ENCODE data around the gene TYMS. TPM values are rescaled to one million over a fixed set of nuclear protein-coding genes. Genes with fewer than 3 reads are reported as not detected.

The TYMS gene
- total RNA-seq, 3 donors from 2014 or later = 7.2 to 42.1 (median 16.3) TPM

DNA sequence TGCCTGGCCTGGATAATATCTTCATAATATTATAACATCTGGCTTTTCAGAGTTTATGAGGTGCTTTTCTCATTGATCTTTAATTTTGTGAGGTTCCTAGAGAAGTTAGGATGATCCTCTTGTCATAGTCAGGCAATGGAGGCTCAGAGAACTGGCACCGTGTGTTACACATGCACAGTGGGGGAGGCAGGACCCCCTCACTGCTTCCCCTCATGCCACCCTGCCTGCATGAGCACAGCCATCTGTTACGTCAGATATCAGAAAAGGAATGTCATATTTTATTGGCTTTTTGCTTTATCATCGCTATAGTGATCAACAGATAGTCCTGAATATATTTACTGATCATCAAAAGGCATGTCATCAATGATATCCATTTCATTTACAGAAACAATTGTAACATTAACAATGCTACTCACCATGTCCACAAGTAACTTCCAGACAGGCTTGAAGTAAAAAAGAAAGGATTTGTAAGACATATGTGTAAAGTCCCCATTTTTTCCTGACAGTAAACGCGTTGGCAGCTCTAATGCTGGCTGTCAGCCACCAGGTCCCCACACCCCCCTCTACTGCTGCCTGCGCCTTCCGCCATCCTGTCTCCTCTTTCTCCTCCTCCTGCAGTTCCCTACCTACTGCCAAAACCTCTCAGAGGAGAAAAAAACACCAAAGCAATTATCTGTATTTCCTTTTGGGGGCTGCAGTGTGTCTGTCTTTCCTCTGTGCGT lies 36.2 kb downstream of the TYMS start:
- no peak for ATAC-seq
- Histone ChIP-seq H3K4me1 (ENCODE audit: low read depth) (no peaks in the 10 kb centered on the region), H3K4me3 (no peak overlapping the region), H3K36me3 (ENCODE audit: low read depth) (no peaks in the 10 kb centered on the region), H3K9me3 (no peaks in the 10 kb centered on the region)
- DNase-seq = no peak
- intact Hi-C loops (cut with DNase I, micrococcal nuclease) = no loop called here
- TF ChIP-seq, protein P1, sequence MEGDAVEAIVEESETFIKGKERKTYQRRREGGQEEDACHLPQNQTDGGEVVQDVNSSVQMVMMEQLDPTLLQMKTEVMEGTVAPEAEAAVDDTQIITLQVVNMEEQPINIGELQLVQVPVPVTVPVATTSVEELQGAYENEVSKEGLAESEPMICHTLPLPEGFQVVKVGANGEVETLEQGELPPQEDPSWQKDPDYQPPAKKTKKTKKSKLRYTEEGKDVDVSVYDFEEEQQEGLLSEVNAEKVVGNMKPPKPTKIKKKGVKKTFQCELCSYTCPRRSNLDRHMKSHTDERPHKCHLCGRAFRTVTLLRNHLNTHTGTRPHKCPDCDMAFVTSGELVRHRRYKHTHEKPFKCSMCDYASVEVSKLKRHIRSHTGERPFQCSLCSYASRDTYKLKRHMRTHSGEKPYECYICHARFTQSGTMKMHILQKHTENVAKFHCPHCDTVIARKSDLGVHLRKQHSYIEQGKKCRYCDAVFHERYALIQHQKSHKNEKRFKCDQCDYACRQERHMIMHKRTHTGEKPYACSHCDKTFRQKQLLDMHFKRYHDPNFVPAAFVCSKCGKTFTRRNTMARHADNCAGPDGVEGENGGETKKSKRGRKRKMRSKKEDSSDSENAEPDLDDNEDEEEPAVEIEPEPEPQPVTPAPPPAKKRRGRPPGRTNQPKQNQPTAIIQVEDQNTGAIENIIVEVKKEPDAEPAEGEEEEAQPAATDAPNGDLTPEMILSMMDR (IDR thresholded peaks at IDR 0.05) = no peak

DNA sequence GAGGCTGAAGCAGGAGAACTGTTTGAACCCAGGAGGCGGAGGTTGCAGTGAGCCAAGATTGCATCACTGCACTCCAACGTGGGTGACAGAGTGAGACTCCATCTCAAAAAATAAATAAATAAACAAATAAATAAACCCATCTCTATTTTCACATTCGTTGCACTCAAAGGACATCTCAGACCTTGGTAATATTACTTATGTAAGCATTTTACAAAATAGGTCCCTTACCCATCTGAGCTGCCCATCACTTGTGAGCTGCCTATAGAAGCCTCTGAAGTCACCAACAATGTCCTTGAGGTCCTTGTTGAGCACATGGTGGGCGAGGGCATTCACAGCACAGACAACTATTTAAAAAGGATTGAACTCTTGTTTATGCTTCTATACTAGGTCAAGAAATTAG lies 39.6 kb downstream of the TYMS start:
- ATAC-seq (no peak), DNase-seq (no peak)
- no peaks in the 10 kb centered on the region for H3K9me3 ChIP-seq
- H3K36me3 ChIP-seq (ENCODE audit: low read depth) = no peaks in the 10 kb centered on the region
- intact Hi-C loops (cut with DNase I, micrococcal nuclease) = no loop called here
- H3K4me1 ChIP-seq (ENCODE audit: low read depth) = no peaks in the 10 kb centered on the region
- TF ChIP-seq, protein P1 (IDR thresholded peaks at IDR 0.05) = no peak
- no peak overlapping the region for H3K4me3 ChIP-seq

DNA sequence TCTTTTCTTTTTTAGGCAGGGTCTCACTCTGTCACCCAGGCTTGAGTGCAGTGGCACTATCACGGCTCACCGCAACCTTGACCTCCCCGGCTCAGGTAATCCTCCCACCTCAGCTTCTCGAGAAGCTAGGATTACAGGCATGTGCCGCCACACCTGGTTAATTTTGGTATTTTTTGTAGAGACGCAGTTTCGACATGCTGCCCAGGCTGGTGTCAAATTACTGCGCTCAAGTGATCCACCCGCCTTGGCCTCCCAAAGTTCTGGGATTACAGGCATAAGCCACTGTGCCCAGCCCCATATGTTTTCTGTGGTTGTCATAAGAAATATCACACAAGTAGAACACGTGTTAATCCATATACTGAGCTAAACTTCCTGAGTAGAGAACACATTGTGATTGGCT lies 40.3 kb downstream of the TYMS start:
- DNase-seq (no peak), ATAC-seq (no peak)
- H3K4me1 ChIP-seq (ENCODE audit: low read depth) = no peaks in the 10 kb centered on the region
- H3K36me3 ChIP-seq (ENCODE audit: low read depth) = no peaks in the 10 kb centered on the region
- H3K4me3 ChIP-seq = no peak overlapping the region
- TF ChIP-seq, protein P1 (IDR thresholded peaks at IDR 0.05) = no peak
- no peaks in the 10 kb centered on the region for H3K9me3 ChIP-seq
- intact Hi-C loops (cut with DNase I, micrococcal nuclease) = no loop called here

DNA sequence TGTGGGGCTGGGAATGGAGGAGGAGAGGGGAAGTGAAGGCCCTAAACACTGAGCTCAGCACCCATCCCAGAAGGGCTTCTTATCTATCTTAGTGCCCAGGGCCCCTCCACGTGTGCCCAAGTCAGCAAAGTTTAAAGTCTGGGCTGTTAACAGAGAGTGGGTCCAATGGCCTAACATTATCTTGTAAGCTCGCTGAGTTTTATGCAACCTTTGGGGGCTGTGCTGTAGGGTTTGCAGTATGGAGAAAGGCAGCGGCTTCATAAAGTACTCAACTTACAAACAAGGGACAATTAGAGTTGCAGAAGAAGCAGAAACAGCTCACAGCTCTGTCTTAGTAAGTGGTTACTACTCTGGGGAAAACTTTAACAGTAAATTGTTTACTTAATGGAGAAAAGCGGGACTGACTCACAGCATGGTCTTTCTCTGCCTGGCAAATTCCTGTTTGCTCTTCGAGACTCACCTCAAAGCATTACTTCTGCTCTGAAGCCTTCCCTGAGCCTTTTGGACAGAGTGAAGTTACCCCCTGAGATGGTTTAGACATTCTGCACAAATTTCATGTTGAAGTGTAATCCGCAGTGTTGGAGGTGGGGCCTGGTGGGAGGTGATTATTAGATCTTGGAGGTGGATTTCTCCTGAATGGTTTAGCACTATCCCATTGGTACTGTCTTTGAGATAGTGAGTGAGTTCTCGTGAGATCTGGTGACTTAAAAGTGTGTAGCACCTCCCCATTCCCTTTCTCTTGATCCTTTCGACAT lies 45.9 kb downstream of the TYMS start:
- Histone ChIP-seq H3K36me3 (ENCODE audit: low read depth) (no peaks in the 10 kb centered on the region), H3K9me3 (no peaks in the 10 kb centered on the region), H3K4me1 (ENCODE audit: low read depth) (no peaks in the 10 kb centered on the region), H3K4me3 (no peak overlapping the region)
- ATAC-seq = peak; percentile 11
- no peak for DNase-seq
- TF ChIP-seq, protein P1 (IDR thresholded peaks at IDR 0.05) = no peak
- intact Hi-C loops (cut with DNase I, micrococcal nuclease) = no loop called here

DNA sequence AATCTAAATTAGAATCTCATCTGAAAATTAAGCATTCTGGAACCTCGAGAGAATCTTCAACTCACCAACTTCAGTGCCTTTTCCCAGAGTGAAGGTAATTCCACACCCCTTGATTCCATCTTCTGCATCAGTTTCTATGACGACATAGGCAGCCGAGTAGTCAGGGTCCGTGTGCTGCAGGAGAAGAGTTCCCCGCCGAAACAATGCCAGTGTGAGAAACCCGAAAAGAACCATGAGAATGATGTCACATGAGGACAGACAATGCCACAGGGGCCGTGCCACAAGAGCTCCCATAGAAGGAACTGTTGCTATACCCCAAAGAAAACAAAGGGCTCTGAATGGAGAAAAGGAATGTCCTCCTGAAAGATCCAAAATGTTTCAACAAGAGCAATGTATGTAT lies 49.0 kb downstream of the TYMS start:
- no peaks in the 10 kb centered on the region for H3K9me3 ChIP-seq
- H3K36me3 ChIP-seq (ENCODE audit: low read depth) = no peaks in the 10 kb centered on the region
- ATAC-seq (no peak), DNase-seq (no peak)
- no peak overlapping the region for H3K4me3 ChIP-seq
- intact Hi-C loops (cut with DNase I, micrococcal nuclease) = no loop called here
- peaks cover 3% of the 10 kb centered on the region for H3K4me1 ChIP-seq (ENCODE audit: low read depth)
- TF ChIP-seq, protein P1 (IDR thresholded peaks at IDR 0.05) = no peak
